Hippocampal formation (tissue), 2 donors: ENCODE measurements around the gene MYO5A.
"Not testable (repeated sequence)": the region's sequence is repeated elsewhere in the genome, so short reads cannot be mapped to it uniquely, and the experiment has no call there.

Experiments used
- DNase-seq, 2 donors: peaks; one replicate each; lab custom pipeline; 2025; lab: John Stamatoyannopoulos, UW

MYO5A gene

DNA sequence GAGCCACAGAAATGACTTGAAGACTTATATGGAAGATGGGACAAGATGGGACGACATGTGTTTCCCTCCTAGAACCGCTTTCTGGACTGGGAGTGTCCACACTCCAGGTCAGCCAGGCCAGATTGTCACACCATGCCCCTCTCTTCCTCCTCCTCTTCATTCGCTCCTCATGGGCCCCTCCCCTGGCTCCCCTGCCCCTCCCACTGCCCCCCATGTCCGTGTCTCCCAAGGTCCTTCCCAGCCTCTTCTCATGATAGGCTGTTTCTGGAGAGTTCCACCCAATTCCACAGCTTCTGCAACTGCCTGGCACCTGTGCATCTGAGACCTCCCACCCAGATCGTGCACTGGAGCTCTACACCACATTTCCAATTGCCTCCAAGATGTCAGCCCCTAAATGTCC is 239.7 kb downstream of the MYO5A start:
- no peak for DNase-seq

DNA sequence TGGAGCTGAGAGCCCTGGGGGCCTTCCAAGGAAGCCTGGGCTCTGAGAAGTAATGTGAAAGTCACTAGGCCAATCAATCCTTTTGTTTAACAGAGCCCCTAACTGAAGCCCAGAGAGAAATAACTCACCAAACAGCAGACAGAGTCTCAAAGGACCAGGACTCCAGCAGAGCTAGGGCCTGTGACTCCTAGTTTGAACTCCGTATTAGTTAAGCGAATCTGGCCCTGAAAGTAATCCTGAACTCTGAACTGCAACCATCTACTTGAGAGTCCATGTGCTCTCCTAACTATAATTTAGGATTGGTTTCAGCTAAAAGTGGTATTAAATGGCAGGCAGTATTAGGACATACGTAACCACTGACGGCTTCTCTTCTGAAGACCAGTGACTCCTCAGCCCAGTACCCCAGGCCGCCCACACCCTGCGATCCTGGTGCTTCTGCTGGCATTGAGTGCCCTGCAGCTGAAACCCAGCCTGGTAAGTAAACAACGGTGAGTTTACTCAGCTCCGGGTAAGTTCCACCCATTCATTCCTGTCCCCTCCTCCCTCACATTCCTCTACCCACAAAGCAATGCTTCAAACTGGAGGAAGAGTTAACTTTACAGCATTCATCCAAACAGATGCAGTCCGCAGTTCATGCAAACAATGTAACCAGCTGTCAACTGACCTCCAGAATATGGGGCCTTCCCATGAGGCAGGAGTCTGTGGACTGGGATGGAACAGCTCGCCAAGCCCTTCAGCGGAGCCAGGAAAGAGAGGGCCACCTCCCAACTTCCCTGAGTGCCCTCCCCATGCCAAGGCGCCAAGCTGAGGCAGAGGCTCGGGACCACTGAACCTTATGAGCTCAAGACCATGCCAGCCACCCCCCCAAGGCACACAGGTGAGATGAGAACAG is 240.4 kb downstream of the MYO5A start:
- no peak for DNase-seq

DNA sequence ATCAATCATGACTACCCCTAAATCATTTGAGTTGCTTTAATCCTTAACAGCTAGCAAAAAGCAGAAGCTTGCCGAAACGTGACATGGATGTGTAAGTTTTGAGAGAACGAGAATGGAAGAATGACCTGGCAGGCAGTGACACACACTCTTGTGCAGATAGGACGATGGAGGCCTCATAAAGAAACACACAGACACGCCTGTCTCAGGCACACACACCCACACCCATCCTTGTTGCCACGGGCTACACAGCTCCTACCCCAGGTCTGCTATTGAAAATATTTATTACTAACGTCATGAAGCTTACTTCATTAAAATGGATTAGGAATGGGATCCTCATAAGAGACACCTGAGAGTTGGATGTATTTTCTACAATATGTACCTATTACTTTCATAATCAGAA is 241.6 kb downstream of the MYO5A start:
- no peak for DNase-seq

DNA sequence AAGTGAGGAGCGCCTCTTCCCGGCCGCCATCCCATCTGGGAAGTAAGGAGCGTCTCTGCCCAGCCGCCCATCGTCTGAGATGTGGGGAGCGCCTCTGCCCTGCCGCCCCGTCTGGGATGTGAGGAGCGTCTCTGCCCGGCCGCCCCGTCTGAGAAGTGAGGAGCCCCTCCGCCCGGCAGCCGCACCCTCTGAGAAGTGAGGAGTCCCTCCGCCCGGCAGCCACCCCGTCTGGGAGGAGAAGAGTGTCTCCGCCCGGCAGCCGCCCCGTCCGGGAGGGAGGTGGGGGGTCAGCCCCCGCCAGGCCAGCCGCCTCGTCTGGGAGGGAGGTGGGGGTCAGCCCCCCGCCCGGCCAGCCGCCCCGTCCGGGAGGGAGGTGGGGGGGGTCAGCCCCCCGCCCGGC is 242.7 kb downstream of the MYO5A start:
- DNase-seq, result not testable (repeated sequence)

DNA sequence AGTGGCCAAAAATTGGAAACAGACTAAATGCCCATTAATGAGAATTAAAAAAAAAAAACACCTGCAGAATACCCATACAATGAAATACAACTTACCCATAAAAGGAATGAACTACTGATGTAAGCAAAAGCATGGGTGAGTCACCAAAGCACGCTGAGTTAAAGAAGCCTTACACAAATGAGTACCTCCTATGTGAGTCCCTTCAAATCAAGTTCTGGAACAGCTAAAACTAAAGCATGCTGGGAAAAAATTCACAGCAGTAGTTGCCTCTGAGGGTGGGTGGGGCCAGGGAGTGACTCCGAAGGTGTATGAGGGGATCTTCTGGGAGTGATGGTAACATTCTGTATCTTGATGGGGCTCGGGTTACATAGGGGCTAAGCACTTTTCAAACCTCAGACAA is 244.5 kb downstream of the MYO5A start:
- DNase-seq, result no peak

DNA sequence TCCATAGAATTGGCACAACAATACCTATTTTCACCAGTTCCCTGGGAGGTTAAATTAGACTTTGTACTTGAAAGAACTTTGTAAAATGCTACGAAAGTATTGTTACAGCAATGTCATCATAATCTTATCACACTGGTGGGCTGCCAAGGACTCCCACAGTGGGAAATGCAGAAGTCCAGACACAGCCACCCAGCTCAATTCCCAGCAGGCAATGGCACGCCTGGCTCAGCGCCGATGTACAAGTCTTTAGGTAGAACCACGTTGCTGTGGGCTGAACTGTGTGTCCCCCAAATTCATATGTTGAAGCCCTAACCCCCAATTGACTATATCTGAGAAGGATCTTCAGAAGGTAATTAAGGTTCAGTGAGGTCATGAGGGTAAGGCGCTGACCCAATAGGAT is 245.4 kb downstream of the MYO5A start:
- DNase-seq, result no peak

DNA sequence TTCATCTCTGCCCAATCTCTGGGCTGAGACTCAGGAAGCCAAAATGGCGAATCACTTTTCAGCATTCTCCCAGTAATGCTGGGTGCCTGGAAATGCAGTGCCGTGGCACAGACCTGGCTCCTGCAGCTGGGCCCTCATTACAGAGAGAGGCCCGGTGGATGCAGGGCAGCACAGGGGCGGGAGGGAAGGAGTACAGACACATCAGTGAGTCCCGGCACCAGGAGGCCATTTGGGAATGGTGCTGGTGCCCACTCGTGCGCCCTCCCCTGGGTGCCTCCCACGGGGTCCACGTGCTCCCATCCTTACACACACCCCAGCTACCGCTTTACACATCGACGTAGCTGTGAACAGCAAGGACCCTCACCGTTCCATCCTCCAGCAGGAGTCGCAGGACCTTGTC is 246.3 kb downstream of the MYO5A start:
- no peak for DNase-seq

DNA sequence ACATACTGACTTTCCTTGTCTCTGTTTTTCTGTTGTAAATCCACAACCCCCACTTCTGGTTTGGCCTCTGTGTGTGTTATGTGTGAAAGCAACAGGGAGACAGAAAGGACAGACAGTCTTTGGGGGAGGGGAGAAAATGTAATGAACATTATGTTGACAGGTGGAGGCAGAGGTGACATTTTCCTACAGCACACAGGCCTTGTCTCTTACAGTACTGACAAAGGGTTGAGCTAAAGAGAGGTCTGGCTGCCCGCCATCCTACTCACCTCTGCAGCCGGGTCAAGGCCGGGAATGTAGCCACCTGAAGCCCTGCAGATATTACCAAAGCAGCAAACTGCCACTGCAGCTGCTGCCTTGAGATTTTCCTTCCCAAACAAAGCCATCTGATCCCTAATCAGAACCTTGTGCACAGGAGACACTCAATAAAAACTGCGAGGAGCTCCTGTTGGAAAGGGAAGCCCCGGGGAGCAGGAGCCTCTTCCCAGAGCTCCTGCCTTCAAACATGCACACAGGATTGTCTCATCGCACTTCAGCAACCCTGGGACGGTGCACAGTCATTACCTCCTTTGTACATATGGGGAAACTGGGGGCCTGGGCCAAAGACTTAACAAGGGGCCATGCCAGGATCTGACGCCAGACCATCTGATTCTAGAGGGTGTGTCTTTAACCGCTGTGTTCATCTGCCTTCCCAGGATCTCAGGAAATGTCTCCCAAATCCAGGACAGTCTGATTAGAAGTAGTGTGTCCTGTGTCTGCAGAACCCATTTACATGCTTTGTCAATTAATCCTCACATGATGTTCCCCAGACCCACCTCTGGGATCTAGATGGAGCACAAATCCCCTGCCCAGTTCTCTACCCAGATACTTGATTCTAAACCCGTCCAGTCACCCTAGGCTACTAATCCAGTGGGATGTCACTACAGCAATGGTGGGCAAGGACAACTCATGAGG is 247.3 kb downstream of the MYO5A start:
- DNase-seq, result no peak

DNA sequence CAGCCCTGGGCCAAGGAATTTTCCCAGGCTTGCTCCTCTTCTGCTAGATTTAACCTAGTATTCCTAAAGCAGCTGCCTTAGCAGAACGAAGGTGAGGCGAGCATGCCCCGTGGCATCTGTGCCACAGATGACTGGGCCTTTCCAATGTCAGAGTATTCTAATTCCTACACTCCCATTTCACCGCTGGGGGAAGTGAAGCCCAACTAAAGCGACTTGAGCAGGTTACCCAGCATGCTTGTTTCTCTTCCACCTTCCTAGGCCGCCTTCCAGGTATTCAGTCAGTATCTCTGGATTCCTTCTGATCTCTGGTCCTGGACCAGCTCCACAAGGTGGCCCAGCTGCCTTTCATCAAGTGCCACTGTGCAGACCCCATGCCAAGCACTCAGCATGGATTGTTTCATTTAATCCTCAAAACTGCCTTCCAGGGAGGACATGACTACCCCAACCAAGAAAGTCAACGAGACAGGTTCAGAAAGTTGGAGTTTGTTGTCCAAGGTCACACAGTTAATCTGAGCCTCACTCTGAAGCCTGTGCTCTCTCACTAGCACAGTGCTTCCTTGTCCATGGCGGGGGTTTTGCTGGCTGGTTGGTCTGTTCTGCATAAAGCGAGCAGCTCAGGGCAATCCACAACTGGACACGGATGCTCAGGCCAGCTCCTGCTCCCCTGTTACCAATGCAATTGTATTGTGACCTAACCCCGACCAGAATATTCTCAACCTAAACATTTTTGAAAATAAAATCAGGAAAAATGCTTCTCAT is 248.2 kb downstream of the MYO5A start:
- no peak for DNase-seq

DNA sequence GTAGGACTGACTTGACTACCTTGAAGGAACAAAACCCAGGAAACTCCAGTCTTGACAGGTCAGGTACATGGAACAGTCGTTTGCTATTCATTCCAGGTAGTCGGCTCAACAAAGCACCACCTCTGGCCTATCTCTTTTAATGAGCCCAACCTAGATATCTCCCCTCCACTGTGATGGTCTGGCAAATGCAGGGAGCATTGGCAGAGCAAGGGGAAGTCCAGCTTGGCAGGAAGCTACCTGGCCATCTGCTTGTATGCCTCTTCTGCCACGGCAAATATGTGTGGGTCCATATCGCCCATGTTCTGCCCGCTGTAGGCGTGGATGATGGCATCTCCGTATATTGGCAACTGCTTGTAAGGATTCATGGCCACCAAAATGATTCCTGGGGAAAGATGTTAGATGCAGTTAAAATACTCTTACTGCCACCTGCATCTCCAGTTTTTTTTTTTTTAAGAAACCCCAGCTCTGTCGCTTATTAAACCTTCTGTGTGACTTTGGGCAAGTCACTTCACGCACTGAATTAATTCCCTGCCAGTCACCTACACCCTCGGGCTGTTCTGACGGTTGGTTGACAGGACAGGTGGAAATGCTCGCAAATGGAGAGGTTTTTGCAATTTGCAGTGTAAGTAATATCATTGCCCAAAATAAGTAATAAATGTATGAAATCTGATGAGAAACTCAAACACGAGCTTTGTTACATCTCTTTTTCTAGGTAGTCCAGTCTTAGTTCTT is 249.9 kb downstream of the MYO5A start:
- DNase-seq, result no peak

DNA sequence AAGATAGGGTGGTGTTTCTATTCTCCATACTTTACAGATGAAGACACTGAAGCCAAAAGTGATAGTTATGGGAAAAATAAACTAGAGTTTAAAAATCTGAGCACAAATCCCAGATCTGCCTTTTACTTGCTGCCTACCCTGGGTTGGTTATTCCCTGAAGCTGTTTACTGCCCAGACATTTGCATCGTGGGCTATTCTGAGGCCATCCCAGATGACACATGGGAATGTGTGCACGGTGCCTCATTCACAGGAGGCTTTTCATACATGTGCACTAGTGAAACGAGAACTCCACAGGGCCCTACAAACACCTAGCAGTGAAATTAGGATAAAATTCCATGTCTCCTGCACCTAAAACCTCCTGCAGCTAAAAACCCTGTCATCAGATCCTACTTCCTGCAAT is 250.5 kb downstream of the MYO5A start:
- DNase-seq, result no peak

DNA sequence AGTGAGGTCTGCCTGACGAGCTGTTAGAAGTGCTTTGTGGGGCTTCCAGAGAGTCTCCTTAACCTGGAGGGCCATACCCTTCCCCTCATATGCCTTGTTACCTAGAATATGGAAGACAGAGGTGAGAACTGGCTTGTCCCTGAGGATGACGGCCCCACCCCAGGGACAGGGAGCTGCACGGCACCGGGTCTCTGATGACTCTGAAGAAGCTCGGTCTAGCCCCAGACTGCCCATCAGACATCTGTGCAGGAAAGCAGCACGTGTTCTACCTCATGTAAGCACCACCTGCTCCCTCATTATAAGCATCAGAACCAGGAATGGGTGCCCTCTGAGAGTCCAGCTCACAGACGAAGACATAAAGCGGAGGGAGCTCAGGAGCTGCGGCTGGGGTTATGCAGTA is 251.1 kb downstream of the MYO5A start:
- DNase-seq, result no peak

DNA sequence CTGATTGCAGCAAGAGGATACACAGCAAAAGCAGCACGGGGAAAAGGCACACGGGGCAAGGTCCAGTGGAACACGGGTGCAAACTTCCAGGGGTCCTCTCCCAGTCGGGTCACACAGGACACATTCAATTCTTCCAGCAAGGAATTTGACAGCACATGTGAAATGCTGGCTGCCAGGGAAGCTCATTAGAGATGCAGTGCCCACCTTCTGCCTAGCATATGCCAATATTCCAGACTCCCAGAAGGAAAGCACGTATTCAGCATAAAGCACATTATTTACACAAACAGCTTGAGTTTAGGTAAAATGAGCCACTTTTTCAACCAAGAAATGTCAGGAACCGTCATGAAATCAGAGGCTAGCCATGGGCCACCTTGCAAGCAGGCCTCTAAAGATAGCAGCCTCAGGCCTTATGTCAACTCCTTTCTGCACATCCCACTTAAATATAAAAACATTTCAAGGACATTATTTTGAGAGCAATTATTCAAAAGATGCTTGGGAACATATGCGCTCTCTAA is 252.4 kb downstream of the MYO5A start:
- DNase-seq, result no peak

DNA sequence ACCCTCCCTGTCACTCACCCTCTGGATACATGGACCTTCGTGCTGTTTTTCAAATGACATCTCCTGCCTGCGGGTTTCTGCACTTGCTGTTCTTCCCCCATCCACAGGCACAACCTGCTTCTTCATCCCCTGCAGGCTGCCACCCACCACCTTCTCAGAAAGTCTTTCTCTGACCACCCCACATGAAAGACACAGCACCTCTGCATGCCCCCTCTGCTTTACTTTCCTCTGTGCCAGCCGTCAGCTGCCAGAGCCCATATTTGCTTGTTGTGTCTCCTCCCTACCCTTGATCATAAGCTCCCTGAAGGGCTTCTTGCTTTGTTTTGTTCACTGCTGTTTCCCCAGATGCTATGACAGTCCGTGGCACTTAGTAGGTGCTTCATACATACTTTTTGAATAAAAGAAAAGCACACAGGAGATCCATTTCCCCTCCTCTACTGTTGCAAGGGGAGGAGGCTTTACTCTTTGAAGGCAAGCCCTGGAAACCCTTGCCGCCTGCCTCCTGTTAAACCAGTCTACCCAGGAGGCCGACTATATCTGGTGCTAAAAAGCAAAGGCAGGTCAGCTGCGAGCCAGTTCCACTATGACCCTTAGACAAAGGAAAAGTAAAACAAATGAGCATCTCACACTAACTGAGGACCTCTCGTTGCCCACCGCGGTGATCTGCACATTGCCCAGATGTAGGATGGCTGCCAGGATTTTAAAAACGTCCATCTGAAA is 265.0 kb downstream of the MYO5A start:
- no peak for DNase-seq

DNA sequence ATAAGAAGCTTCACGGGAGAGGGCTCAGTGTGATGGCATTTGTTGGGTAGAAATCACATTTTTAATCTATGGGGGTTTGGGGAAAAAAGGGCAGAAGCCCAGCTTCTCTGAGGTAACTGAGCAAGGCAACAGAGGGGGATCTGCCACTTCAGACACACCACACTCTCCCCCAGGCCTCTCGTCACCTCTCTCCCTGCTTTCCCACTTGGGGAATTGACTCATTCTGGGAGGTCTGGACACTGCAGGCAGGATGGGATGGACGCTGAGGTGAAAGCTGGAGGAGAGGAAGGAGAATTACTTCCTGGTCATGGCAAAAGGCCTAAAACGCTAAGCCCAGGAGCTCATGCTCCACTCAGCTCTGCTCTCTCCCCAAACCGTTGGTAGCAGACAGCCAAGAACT is 266.3 kb downstream of the MYO5A start:
- no peak for DNase-seq

DNA sequence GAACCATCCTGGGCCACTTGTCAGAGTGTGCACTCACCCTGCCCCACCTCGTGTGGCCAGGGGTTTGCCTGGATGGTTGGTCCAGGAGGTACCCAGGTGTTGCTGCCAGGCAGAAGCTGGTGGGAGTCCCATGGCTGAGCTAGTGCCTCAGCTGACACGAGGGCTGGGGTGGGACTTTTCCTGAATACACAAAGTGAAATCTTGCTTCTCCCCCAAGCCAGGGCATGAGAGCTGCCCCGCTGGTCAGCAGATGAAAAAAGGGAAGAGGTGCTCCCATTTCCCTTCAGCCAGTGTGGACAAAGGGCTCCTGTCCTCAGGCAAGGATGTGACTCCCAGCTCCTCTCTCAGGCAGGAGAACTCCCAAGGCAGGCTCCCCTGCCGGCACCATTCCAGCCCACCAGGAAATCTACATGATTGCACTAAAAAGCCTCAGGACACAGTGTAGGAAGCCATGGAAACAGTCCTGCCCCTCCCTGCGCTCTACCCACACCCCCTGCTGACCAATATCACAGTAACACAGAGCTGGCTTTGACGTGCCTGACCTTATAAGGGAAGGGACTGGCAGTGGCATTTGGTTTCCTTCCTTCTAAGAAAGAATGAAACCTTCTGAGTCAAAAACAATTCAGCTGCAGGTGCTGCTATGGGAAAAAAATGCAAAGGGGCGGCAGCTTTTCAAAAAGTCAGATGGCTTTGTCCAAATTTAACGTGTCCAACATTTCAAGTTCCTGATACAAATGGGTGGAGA is 267.0 kb downstream of the MYO5A start:
- DNase-seq, result peak in 1 of 2 donors; percentile 21

DNA sequence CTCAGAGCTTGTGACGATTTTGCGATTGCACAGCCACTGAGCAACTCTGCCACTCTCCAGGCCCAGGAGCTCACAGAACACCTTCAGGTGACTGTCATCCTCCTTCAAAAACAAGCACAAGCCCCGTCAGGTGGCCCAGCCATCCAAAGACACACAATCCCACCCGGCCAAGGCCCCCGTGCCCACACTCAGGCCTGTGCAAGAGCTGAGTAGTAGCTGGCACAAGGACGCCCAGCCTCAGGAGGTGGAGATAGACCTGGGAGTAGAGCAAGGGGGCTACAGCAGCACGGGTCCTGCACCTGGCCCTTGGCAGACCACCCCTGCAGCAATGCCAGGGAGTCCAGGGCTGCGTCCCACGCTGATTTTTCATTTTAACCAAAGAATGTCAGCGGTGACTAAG is 267.7 kb downstream of the MYO5A start:
- no peak for DNase-seq

DNA sequence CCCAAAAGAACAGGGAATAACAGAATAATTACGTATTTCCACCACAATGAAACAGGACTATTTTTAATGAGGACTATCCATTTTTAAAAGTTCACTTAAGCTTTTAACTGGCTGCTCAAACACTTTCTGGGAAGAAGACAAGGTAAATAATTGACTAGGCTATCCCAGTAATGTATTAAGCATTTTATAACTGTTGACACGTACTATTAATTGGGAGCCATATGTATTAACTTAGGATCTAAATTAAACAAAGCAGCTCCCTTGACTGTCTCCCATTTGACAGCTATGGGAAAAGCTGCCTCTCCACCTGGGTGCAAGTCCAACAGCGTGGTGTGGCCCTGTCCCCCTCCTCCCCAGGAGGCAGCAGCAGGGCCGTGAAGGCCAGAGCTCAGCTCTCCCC is 269.2 kb downstream of the MYO5A start:
- no peak for DNase-seq

DNA sequence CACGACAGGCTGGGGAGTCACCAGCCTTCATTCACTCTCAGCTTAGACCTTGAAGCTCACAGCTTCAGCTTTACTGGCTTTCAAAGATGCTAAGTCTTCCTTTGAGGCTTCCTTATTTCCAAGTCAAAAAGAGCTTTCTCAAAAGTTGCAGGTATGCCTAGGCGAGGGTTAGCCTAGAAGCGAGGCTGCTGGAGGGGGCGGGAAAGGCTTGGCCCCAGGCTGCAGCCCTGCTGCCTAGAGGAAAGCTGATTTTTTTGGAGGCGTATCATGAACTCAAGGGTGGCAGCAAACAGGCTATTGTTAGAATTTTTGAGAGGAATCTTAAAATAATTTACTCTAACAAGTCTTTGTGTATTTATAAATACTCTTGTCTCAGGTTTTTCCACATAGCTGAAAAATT is 270.2 kb downstream of the MYO5A start:
- DNase-seq, result no peak

DNA sequence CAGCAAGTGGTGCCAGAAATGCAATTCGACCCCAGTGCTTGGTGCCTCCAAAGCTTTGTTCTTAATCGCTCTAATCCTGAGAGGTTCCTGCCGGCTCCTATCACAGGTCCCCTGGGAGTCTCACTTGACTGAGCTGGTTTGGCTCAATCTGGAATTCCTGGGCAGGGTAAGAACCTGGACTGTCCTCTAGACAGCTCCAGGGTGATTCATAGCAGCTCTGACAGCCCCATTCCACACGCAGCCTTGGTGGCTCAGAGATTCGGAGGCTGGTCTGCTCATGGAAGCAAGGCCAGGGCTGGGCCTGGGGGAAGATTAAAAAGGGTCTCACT is 271.0 kb downstream of the MYO5A start:
- DNase-seq, result no peak
